Esophagus muscularis mucosa (tissue), 4 donors: ENCODE measurements around the gene APOLD1. TPM values are rescaled to one million over a fixed set of nuclear protein-coding genes. Genes with fewer than 3 reads are reported as not detected.

Experiments used
- DNase-seq: peaks from one replicate; pipeline ENCODE4 v3.0.0-alpha.2; 2017; ENCODE audit errors: extremely low spot score
- H3K27ac ChIP-seq, 4 donors: fragments of 200-600 bp; sonication (generic); replicated peaks in 1 of 4; 1 replicate in 3 of 4; 2 replicates in 1 of 4; pipeline ENCODE4 v1.5.1; 2016 to 2019; ENCODE audit warnings: mild to moderate bottlenecking in 1 of 4
- H3K27me3 ChIP-seq, 4 donors: fragments of 200-600 bp; sonication (generic); one replicate each; pipeline versions ENCODE4 v1.5.1 to v1.6.0; 2016 to 2019
- H3K36me3 ChIP-seq, 4 donors: fragments of 200-600 bp; sonication (generic); one replicate each; pipeline ENCODE4 v1.5.1; 2016 to 2019
- H3K4me1 ChIP-seq, 4 donors: fragments of 200-600 bp; sonication (generic); one replicate each; pipeline ENCODE4 v1.5.1; 2016 to 2019
- H3K4me3 ChIP-seq, 4 donors: fragments of 200-600 bp; sonication (generic); 1 replicate in 2 of 4; 2 replicates in 2 of 4; pipeline ENCODE4 v1.5.1; 2016 to 2019; ENCODE audit warnings: mild to moderate bottlenecking in 4 of 4, moderate library complexity in 1 of 4
- H3K9me3 ChIP-seq, 4 donors: fragments of 200-600 bp; sonication (generic); 1 replicate in 3 of 4; 2 replicates in 1 of 4; pipeline ENCODE4 v1.5.1; 2016 to 2019
- CTCF ChIP-seq, 3 experiments: fragments of 200-600 bp in 2 of 3; fragments of 450-650 bp in 1 of 3; sonication (generic) in 2 of 3; IDR thresholded peaks; one replicate each; pipeline ENCODE4 v1.5.1; 2017 to 2019; ENCODE audit warnings: antibody characterized with exemption in 3 of 3, mild to moderate bottlenecking in 2 of 3, moderate library complexity in 1 of 3
- EP300 ChIP-seq: sonication (generic); formaldehyde crosslinking; IDR thresholded peaks from one replicate; pipeline ENCODE4 v1.6.1; 2017; ENCODE audit warnings: antibody characterized with exemption
- POLR2A ChIP-seq: fragments of 450-650 bp; IDR thresholded peaks from one replicate; pipeline ENCODE4 v1.6.1; 2017; ENCODE audit warnings: antibody characterized with exemption, moderate library complexity, mild to moderate bottlenecking, low read depth
- POLR2AphosphoS5 ChIP-seq, 2 donors: sonication (generic); formaldehyde crosslinking; IDR thresholded peaks; one replicate each; pipeline ENCODE4 v1.6.1; 2017; ENCODE audit warnings: antibody characterized with exemption in 2 of 2
- WGBS: methylation state at CpG from one replicate; pipeline ENCODE4 v1.1.5; 2018; 5-methylcytosine and 5-hydroxymethylcytosine counted together
- intact Hi-C: fragments of 100-400 bp; cut with DNase I; formaldehyde crosslinking; loops from one replicate; pipeline ENCODE4 v1.15.1; 2023
- total RNA-seq, 4 donors: library from RNA; depleted of rRNA; stranded (reverse); fragments of >200 nt; gene quantifications; one replicate each; pipeline versions ENCODE4 v1.1.0 to v1.2.1, GENCODE V29; 2016

The APOLD1 gene
- total RNA-seq, 4 donors from 2014 or later = 13.3 to 49.4 (median 37.1) TPM

- Histone ChIP-seq H3K36me3 (peaks cover 59 to 77% (median 64%) of the 10 kb centered on the region in 4 donors), H3K9me3 (no peaks in the 10 kb centered on the region), H3K4me1 (peaks cover 13 to 29% (median 21%) of the 10 kb centered on the region in 4 donors), H3K27ac (no peak overlapping the region), H3K4me3 (no peak overlapping the region), H3K27me3 (no peaks in the 10 kb centered on the region)
- no peak for TF ChIP-seq POLR2AphosphoS5 (IDR thresholded peaks at IDR 0.05)
- TF ChIP-seq CTCF (IDR thresholded peaks at IDR 0.05) = no peak
- TF ChIP-seq POLR2A = no peak
- TF ChIP-seq EP300 = no peak
- DNase-seq = no peak
- intact Hi-C loops = no loop called here
- 95% methylated on average over 6 of the region's 6 CpGs for WGBS
Measured at GRCh38 chr12:12821975-12822374, 36.5 kb downstream of the APOLD1 start.

- H3K36me3 ChIP-seq = peaks cover 69 to 77% (median 70%) of the 10 kb centered on the region in 4 donors
Measured at GRCh38 chr12:12822886-12823285, 37.4 kb downstream of the APOLD1 start.

GRCh38 chr12:12823300-12823699 lies 37.8 kb downstream of the APOLD1 start:
- no peaks in the 10 kb centered on the region for H3K27me3 ChIP-seq
- no peak overlapping the region for H3K4me3 ChIP-seq
- H3K36me3 ChIP-seq = peaks cover 73 to 80% (median 74%) of the 10 kb centered on the region in 4 donors
- WGBS = 74% methylated on average over 2 of the region's 2 CpGs
- no peak for TF ChIP-seq POLR2A
- no peak for TF ChIP-seq CTCF (IDR thresholded peaks at IDR 0.05)
- no peak for TF ChIP-seq POLR2AphosphoS5 (IDR thresholded peaks at IDR 0.05)
- TF ChIP-seq EP300 = no peak
- H3K27ac ChIP-seq = no peak overlapping the region
- H3K4me1 ChIP-seq = peaks cover 13 to 24% (median 21%) of the 10 kb centered on the region in 4 donors
- intact Hi-C loops = no loop called here
- DNase-seq = no peak
- H3K9me3 ChIP-seq = no peaks in the 10 kb centered on the region

More at GRCh38 chr12:12822886-12823285, 37.4 kb downstream of the APOLD1 start:
- TF ChIP-seq POLR2A (no peak), POLR2AphosphoS5 (IDR thresholded peaks at IDR 0.05) (no peak), EP300 (no peak), CTCF (IDR thresholded peaks at IDR 0.05) (no peak)
- Histone ChIP-seq H3K27me3 (no peaks in the 10 kb centered on the region), H3K4me3 (no peak overlapping the region), H3K4me1 (peaks cover 13 to 24% (median 21%) of the 10 kb centered on the region in 4 donors), H3K9me3 (no peaks in the 10 kb centered on the region), H3K27ac (no peak overlapping the region)
- 97% methylated on average over 4 of the region's 4 CpGs for WGBS
- DNase-seq = no peak
- intact Hi-C loops = no loop called here

GRCh38 chr12:12823811-12824210 lies 38.4 kb downstream of the APOLD1 start:
- TF ChIP-seq EP300 = no peak
- TF ChIP-seq POLR2AphosphoS5 (IDR thresholded peaks at IDR 0.05) = no peak
- TF ChIP-seq CTCF (IDR thresholded peaks at IDR 0.05) = no peak
- no peak for TF ChIP-seq POLR2A
- Histone ChIP-seq H3K4me1 (peaks cover 12 to 20% (median 19%) of the 10 kb centered on the region in 4 donors), H3K27ac (no peak overlapping the region), H3K4me3 (no peak overlapping the region), H3K27me3 (no peaks in the 10 kb centered on the region), H3K9me3 (no peaks in the 10 kb centered on the region), H3K36me3 (peaks cover 77 to 85% (median 79%) of the 10 kb centered on the region in 4 donors)
- intact Hi-C loops = no loop called here
- 97% methylated on average over 5 of the region's 5 CpGs for WGBS
- no peak for DNase-seq
